ENCODE results near the gene SH3PXD2A.

SH3PXD2A gene

GRCh38 chr10:103580430-103580829, 274.9 kb downstream of the SH3PXD2A start:
- DNase-seq (ENCODE audit: low read depth): no peak

DNA sequence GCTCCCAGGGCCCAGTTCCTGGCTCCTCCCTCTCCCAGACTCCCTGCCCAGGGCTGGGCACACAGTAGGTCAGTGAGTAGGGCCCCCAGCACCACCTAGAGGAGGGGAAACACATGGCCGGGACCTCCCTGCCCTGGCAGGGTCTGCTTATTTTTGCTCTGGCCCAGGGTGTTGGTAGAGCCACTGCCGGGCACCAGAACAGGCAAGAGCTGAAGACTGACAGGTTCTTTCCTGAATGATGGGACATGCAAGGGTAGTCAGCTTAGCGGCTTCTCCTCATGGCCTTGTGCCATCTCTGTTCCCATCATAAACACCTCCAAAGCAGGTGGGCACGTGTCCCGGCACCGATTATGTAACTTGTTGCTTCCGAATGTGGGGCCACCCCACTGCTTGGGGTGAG, 275.4 kb downstream of the SH3PXD2A start:
- no peak for DNase-seq (ENCODE audit: low read depth)

GRCh38 chr10:103578782-103579382, 276.5 kb downstream of the SH3PXD2A start:
- no peak for DNase-seq (ENCODE audit: low read depth)

DNA sequence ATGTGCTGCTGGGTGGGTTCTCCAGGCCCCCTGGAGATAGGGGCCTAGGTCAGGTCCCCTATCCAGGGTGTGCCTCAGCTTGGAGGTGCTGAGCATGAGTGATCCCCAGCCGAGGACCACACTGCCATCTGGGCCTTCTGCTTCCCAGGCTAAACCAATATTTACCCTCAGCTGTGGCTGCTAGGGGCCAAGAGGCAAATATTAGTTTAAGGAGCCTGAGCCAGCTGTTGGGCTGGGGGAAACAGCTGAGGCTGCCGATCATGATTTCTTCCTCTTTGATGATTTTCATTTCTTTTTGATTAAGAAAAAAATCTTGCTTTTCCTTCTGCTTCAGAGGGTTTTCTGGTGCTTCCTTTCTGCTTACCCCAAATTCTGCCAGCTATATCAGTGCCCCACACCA, 278.5 kb downstream of the SH3PXD2A start:
- no peak for DNase-seq (ENCODE audit: low read depth)

- DNase-seq (ENCODE audit: low read depth): no peak
Observed at GRCh38 chr10:103576076-103576471, 279.3 kb downstream of the SH3PXD2A start.

DNA sequence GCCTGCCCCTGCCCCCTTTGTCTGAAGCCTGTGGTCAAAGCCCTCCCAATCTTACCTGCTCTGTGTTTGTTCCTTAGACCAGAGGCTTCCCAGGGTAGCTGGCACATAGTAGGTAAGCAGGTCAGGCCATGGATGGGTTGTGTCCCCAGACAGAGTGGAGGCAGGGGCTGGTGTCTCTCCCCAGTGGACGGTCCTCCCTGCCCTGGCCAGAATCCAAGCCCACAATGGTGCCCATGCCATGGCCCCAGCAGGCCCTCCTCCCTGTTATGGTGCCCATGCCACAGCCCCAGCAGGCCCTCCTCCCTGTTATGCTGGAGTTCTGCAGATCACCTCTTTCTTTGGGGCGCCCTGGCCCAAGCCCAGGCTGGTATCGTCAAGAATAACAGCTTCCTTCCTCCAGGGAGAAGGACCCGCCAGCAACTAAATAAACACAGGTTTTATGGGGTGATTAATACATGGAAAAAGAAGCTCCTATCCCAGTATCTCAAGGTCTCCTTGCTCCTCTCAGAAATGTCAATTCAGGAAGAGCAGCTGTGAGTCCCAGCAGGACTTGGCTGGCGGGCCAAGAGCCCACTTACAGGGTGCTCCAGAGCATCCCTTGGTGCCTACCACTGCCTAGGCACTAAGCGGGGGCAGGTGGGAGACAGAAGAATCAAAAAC, 279.8 kb downstream of the SH3PXD2A start:
- DNase-seq (ENCODE audit: low read depth): no peak

GRCh38 chr10:103574097-103575061, 281.0 kb downstream of the SH3PXD2A start:
- DNase-seq (ENCODE audit: low read depth): peak; percentile 72

DNA sequence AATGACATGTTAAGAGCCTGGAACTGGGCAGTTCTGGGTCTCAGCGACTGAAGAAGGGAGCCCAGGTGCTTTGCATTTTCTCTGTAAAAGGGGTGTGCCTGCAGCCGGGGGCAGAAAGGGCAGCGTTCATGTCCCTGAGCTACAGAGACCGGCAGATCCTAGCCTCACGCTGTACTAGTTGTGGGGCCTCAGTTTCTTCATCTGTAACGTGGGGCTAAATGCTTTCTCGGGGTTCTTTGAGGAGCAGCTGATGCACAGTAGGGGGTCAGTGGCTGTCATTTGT, 282.2 kb downstream of the SH3PXD2A start:
- no peak for DNase-seq (ENCODE audit: low read depth)

GRCh38 chr10:103572347-103573204, 282.8 kb downstream of the SH3PXD2A start:
- DNase-seq (ENCODE audit: low read depth): no peak

DNA sequence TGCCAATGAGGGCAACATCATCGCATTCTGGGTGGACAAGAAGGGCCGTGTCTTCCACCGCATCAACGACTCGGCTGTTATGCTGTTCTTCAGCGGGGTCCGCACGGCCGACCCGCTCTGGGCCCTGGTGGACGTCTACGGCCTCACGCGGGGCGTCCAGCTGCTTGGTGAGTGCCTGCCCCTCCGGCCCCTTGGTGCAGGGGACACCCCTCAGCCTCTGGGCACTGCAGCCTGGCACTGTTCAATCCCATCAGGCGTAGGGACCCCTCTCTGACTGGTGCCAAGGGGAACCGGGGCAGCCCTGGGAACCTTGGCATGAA, 283.8 kb downstream of the SH3PXD2A start:
- no peak for DNase-seq (ENCODE audit: low read depth)

- DNase-seq (ENCODE audit: low read depth): no peak
Observed at GRCh38 chr10:103570844-103571655, 284.3 kb downstream of the SH3PXD2A start.

DNA sequence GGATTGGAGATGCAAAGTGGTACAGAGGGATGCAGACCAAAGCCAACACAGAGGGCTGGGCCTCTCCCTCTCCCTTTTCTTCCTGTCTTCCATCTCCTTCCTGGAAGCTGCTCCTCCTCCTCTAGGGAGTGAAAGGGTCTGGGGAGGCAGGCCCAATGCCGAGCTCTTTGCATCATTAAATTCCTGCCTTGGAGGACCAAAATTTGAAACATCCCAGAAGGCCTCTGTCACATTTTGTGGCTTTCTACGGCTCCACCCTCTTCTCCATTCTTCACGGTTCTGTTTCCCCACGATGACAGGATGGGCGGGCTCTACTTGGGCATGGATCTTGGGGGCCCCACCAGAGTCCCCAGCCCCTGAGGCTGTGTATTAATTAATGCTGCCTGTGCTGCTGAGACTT, 285.5 kb downstream of the SH3PXD2A start:
- DNase-seq (ENCODE audit: low read depth): peak; percentile 18

- no peak for DNase-seq (ENCODE audit: low read depth)
Observed at GRCh38 chr10:103568505-103568904, 286.9 kb downstream of the SH3PXD2A start.

- DNase-seq (ENCODE audit: low read depth): no peak
Observed at GRCh38 chr10:103566536-103566935, 288.8 kb downstream of the SH3PXD2A start.

DNA sequence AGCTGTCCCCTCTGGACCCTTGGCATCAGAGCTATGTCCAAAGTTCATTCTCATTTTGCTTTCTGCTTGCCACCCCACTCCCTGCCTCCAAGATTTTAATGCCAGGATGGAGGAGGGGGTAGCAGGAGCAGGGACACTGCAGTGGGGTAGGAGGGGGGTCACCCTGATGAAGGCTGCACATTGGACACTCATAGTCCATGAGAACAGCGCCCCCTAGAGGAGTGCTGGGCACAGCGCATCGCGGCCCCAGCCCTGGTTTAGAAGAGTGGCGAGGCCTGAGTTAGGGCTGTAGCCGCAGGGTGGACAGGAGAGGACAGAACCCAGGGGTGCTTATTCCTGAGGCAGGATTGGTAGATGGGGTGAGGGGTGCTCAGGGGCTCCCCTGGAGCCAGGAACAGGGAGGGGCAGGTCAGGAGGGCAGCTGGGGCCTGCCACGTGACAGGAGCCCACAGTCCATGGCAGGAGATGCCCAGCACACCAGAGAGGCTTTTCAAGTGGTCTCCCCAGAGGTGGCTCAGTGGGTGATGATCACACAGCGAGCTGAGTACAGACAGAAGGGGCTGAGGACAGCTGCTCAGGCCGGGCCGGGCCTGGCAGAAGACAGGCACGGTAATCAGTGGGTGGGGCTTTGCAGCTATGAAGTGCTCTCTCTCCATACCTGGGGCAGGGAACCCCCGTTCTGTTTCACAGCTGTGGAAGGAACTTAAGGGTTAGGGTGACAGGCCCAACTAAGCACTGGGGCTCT, 290.4 kb downstream of the SH3PXD2A start:
- DNase-seq (ENCODE audit: low read depth): no peak

DNA sequence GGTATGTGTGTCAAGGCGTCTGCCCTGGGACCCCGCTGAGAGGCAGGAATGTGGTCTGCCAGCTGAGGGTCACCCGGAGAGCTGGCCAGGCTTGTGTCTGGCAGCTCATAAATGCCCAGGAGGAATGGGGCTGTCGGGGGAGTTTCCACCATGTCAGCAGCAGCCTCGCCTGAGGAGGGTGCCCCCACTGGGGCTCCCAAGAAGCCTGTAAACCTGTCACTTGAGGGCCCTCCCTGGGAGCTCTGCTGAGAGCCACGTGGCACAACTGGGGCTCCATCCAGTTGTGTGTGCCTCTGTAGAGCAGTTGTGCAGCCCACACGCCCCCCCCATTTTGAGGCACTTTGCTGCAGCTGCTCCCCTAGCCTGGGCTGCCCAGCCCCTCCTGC, 291.3 kb downstream of the SH3PXD2A start:
- DNase-seq (ENCODE audit: low read depth): no peak

- DNase-seq (ENCODE audit: low read depth): no peak
Observed at GRCh38 chr10:103563231-103564115, 291.9 kb downstream of the SH3PXD2A start.

- no peak for DNase-seq (ENCODE audit: low read depth)
Observed at GRCh38 chr10:103562383-103562782, 293.0 kb downstream of the SH3PXD2A start.

DNA sequence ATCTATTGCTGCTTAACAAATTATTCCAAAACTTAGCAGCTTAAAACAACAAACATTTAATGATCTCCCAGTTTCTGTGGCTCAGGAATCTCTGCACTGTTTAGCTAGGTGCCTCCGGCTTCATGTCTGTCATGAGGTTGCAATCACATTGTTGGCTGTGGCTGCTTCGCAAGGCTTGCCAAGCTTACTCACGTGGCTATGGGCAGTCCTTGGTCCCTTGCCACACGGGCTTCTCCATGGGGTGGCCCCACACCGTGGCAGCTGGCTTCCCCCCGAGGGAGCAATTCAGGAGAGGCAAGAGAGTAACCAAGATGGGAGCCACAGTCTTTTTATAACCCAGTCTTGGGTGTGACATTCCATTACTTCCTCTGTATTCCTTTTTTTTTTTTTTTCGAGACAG, 294.5 kb downstream of the SH3PXD2A start:
- no peak for DNase-seq (ENCODE audit: low read depth)

GRCh38 chr10:103559776-103560175, 295.6 kb downstream of the SH3PXD2A start:
- DNase-seq (ENCODE audit: low read depth): no peak
